SK-N-SH treated with all-trans-retinoic acid at 6 μM for 48 hours (cell line): ENCODE results near the gene C1QTNF4.

Experiments
- ATAC-seq: fragments of 200-7000 bp; cut with Tn5 transposase; 3 replicates; pipeline ENCODE4 v1.9.1; 2020; ENCODE audit warnings: mild to moderate bottlenecking, moderate library complexity
- ARNTL ChIP-seq: fragments of 450-650 bp; formaldehyde crosslinking; IDR thresholded peaks from 2 replicates; pipeline ENCODE4 v1.5.0; 2020; ENCODE audit warnings: low read depth, mild to moderate bottlenecking, moderate library complexity, borderline replicate concordance
- CSDC2 ChIP-seq: fragments of 250-450 bp; sonication (Bioruptor Pico); IDR thresholded peaks from 2 replicates; pipeline ENCODE4 v1.5.0; 2020; ENCODE audit warnings: mild to moderate bottlenecking, moderate library complexity
- ESRRG ChIP-seq: fragments of 250-450 bp; sonication (Bioruptor Pico); IDR thresholded peaks from 2 replicates; pipeline ENCODE4 v1.6.1; 2021; ENCODE audit warnings: mild to moderate bottlenecking
- ISL1 ChIP-seq: fragments of 250-450 bp; sonication (Bioruptor Pico); IDR thresholded peaks from 2 replicates; pipeline ENCODE4 v2.1.2; 2022; ENCODE audit warnings: mild to moderate bottlenecking, moderate library complexity
- OSR1 ChIP-seq: fragments of 250-450 bp; sonication (Bioruptor Pico); IDR thresholded peaks from 2 replicates; pipeline ENCODE4 v1.8.0; 2022; ENCODE audit warnings: moderate library complexity, mild to moderate bottlenecking, inconsistent platforms
- PPARA ChIP-seq: fragments of 250-450 bp; sonication (Bioruptor Pico); IDR thresholded peaks from 2 replicates; pipeline ENCODE4 v1.5.0; 2020; ENCODE audit warnings: mild to moderate bottlenecking, borderline replicate concordance
- RARB ChIP-seq: fragments of 250-450 bp; sonication (Bioruptor Pico); IDR thresholded peaks from 2 replicates; pipeline ENCODE4 v1.8.0; 2021; ENCODE audit warnings: mild to moderate bottlenecking, moderate library complexity
- SNAI2 ChIP-seq: fragments of 250-450 bp; sonication (Bioruptor Pico); IDR thresholded peaks from 2 replicates; pipeline ENCODE4 v1.5.0; 2020; ENCODE audit warnings: mild to moderate bottlenecking, moderate library complexity
- TCF4 ChIP-seq: fragments of 250-450 bp; sonication (Bioruptor Pico); IDR thresholded peaks from 2 replicates; pipeline ENCODE4 v1.8.0; 2021; ENCODE audit warnings: mild to moderate bottlenecking, moderate library complexity, borderline replicate concordance
- TOX ChIP-seq: fragments of 250-450 bp; sonication (Bioruptor Pico); IDR thresholded peaks from 2 replicates; pipeline ENCODE4 v1.8.0; 2021; ENCODE audit warnings: mild to moderate bottlenecking, moderate library complexity, borderline replicate concordance
- ZC3H10 ChIP-seq: fragments of 250-450 bp; sonication (Bioruptor Pico); IDR thresholded peaks from 2 replicates; pipeline ENCODE4 v1.5.1; 2021; ENCODE audit warnings: mild to moderate bottlenecking, moderate library complexity
- ZFP3 ChIP-seq: fragments of 250-450 bp; sonication (Bioruptor Pico); IDR thresholded peaks from 2 replicates; pipeline ENCODE4 v1.5.0; 2020; ENCODE audit warnings: mild to moderate bottlenecking, moderate library complexity
- ZNF70 ChIP-seq: fragments of 450-650 bp; formaldehyde crosslinking; IDR thresholded peaks from 2 replicates; pipeline ENCODE4 v1.5.0; 2020; ENCODE audit warnings: mild to moderate bottlenecking, moderate library complexity
- TF ChIP-seq, protein P1 (sequence below): fragments of 250-450 bp; sonication (Bioruptor Pico); IDR thresholded peaks from 2 replicates; pipeline ENCODE4 v1.5.0; 2020; ENCODE audit warnings: mild to moderate bottlenecking, moderate library complexity
- TF ChIP-seq, protein P2 (sequence below): fragments of 250-450 bp; sonication (Bioruptor Pico); IDR thresholded peaks from 2 replicates; pipeline ENCODE4 v1.8.0; 2021; ENCODE audit warnings: low read depth, mild to moderate bottlenecking, moderate library complexity, borderline replicate concordance
- TF ChIP-seq, protein P3 (sequence below): fragments of 250-450 bp; sonication (Bioruptor Pico); IDR thresholded peaks from 2 replicates; pipeline ENCODE4 v1.5.1; 2020; ENCODE audit warnings: low read depth, mild to moderate bottlenecking, moderate library complexity
- TF ChIP-seq, protein P4 (sequence below): fragments of 250-450 bp; sonication (Bioruptor Pico); IDR thresholded peaks from 2 replicates; pipeline ENCODE4 v1.8.0; 2020; ENCODE audit warnings: mild to moderate bottlenecking, moderate library complexity, borderline replicate concordance

The C1QTNF4 gene

DNA sequence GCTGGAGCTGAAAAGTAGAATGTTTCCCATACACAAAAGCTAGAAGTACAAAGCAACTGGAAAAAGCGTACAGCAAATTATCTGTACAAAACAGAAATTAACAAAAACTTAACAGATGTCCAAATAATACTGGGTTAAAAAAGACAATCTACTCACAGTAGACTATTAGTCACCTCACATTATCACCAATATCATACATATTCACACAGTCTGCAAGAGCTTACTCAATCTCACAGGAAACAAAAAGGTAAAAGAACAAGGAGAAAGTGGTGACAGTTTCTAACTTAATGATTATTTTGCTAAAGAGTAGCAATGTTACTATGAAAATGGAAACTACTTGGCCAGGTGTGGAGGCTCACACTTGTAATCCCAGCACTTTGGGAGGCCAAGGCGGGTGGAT lies 53.1 kb downstream of the C1QTNF4 start (continued):
- TF ChIP-seq, protein P1, sequence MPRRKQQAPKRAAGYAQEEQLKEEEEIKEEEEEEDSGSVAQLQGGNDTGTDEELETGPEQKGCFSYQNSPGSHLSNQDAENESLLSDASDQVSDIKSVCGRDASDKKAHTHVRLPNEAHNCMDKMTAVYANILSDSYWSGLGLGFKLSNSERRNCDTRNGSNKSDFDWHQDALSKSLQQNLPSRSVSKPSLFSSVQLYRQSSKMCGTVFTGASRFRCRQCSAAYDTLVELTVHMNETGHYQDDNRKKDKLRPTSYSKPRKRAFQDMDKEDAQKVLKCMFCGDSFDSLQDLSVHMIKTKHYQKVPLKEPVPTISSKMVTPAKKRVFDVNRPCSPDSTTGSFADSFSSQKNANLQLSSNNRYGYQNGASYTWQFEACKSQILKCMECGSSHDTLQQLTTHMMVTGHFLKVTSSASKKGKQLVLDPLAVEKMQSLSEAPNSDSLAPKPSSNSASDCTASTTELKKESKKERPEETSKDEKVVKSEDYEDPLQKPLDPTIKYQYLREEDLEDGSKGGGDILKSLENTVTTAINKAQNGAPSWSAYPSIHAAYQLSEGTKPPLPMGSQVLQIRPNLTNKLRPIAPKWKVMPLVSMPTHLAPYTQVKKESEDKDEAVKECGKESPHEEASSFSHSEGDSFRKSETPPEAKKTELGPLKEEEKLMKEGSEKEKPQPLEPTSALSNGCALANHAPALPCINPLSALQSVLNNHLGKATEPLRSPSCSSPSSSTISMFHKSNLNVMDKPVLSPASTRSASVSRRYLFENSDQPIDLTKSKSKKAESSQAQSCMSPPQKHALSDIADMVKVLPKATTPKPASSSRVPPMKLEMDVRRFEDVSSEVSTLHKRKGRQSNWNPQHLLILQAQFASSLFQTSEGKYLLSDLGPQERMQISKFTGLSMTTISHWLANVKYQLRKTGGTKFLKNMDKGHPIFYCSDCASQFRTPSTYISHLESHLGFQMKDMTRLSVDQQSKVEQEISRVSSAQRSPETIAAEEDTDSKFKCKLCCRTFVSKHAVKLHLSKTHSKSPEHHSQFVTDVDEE (CRISPR knock-in tag), result no peak
- TF ChIP-seq, all 23 proteins: peak for 0

DNA sequence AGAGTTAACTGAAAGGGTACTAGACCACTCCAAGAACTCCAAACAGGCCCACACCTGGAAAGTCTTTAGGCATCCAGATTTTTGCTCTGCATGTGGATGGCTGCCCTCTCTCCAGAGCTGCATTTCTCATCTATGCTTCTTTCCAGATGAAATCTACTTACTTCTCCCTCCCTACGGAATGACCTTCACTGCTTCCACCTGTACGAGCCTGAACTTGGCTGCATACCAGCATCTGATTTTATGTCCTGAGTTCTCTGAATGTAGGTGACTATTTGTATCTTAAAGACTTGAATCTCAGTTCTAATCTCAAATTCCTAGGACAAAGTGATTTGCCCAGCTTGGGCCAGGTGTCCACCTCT lies 54.6 kb downstream of the C1QTNF4 start:
- no peak for ATAC-seq
- TF ChIP-seq ARNTL (CRISPR knock-in tag) (no peak), OSR1 (CRISPR knock-in tag) (no peak), ESRRG (CRISPR knock-in tag) (no peak), ISL1 (CRISPR knock-in tag) (no peak), ZFP3 (CRISPR knock-in tag) (no peak), TOX (no peak), RARB (CRISPR knock-in tag) (no peak), SNAI2 (no peak), CSDC2 (no peak), PPARA (CRISPR knock-in tag) (no peak), ZC3H10 (no peak), TCF4 (CRISPR knock-in tag) (no peak), ZNF70 (CRISPR knock-in tag) (no peak)
- TF ChIP-seq, protein P1 (CRISPR knock-in tag), result no peak
- TF ChIP-seq, protein P2, sequence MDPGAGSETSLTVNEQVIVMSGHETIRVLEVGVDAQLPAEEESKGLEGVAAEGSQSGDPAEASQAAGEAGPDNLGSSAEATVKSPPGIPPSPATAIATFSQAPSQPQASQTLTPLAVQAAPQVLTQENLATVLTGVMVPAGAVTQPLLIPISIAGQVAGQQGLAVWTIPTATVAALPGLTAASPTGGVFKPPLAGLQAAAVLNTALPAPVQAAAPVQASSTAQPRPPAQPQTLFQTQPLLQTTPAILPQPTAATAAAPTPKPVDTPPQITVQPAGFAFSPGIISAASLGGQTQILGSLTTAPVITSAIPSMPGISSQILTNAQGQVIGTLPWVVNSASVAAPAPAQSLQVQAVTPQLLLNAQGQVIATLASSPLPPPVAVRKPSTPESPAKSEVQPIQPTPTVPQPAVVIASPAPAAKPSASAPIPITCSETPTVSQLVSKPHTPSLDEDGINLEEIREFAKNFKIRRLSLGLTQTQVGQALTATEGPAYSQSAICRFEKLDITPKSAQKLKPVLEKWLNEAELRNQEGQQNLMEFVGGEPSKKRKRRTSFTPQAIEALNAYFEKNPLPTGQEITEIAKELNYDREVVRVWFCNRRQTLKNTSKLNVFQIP (CRISPR knock-in tag), result no peak
- TF ChIP-seq, protein P3, sequence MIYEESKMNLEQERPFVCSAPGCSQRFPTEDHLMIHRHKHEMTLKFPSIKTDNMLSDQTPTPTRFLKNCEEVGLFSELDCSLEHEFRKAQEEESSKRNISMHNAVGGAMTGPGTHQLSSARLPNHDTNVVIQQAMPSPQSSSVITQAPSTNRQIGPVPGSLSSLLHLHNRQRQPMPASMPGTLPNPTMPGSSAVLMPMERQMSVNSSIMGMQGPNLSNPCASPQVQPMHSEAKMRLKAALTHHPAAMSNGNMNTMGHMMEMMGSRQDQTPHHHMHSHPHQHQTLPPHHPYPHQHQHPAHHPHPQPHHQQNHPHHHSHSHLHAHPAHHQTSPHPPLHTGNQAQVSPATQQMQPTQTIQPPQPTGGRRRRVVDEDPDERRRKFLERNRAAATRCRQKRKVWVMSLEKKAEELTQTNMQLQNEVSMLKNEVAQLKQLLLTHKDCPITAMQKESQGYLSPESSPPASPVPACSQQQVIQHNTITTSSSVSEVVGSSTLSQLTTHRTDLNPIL (CRISPR knock-in tag), result no peak
- TF ChIP-seq, protein P4, sequence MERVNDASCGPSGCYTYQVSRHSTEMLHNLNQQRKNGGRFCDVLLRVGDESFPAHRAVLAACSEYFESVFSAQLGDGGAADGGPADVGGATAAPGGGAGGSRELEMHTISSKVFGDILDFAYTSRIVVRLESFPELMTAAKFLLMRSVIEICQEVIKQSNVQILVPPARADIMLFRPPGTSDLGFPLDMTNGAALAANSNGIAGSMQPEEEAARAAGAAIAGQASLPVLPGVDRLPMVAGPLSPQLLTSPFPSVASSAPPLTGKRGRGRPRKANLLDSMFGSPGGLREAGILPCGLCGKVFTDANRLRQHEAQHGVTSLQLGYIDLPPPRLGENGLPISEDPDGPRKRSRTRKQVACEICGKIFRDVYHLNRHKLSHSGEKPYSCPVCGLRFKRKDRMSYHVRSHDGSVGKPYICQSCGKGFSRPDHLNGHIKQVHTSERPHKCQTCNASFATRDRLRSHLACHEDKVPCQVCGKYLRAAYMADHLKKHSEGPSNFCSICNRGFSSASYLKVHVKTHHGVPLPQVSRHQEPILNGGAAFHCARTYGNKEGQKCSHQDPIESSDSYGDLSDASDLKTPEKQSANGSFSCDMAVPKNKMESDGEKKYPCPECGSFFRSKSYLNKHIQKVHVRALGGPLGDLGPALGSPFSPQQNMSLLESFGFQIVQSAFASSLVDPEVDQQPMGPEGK (CRISPR knock-in tag), result no peak
